Mammary epithelial cell (primary cell): Measurements from ENCODE around the gene PRKAB1.

Source experiments
- EZH2 ChIP-seq: IDR thresholded peaks from 2 replicates; pipeline ENCODE4 v1.6.1; 2012; ENCODE audit warnings: low read length, inconsistent platforms, borderline replicate concordance
- TF ChIP-seq, protein P1 (sequence below), 2 donors: IDR thresholded peaks in 1 of 2; conservative IDR thresholded peaks in 1 of 2; 2 replicates each; pipeline ENCODE4 v1.5.1; 2011 to 2012; ENCODE audit warnings: inconsistent platforms in 2 of 2, low read length in 2 of 2, mild to moderate bottlenecking in 2 of 2, control low read depth in 1 of 2, low read depth in 1 of 2; ENCODE audit not compliant: insufficient read depth in 1 of 2; ENCODE audit errors: extremely low read depth in 1 of 2

DNA sequence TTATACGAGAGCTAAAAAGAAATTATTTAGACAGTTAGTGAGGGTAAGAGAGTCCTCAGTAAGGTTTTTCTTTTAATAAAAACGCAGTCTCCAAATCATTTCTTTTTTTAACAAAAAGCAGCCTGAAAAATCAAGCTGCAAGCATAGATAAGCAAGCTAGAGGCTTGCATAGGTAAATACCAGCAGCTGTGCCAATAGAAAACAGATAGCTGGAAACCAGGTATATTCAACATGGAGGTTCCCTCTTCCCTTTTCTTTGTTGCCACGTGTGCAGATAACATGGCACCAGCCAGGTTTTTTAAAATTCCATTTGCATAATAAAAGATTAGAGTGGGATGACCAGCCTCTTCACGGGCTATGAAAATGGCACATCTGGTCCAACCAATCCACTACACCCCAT lies 6.1 kb upstream of the PRKAB1 start:
- TF ChIP-seq, protein P1, sequence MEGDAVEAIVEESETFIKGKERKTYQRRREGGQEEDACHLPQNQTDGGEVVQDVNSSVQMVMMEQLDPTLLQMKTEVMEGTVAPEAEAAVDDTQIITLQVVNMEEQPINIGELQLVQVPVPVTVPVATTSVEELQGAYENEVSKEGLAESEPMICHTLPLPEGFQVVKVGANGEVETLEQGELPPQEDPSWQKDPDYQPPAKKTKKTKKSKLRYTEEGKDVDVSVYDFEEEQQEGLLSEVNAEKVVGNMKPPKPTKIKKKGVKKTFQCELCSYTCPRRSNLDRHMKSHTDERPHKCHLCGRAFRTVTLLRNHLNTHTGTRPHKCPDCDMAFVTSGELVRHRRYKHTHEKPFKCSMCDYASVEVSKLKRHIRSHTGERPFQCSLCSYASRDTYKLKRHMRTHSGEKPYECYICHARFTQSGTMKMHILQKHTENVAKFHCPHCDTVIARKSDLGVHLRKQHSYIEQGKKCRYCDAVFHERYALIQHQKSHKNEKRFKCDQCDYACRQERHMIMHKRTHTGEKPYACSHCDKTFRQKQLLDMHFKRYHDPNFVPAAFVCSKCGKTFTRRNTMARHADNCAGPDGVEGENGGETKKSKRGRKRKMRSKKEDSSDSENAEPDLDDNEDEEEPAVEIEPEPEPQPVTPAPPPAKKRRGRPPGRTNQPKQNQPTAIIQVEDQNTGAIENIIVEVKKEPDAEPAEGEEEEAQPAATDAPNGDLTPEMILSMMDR (conservative IDR thresholded peaks at IDR 0.05 in 1 of 2, IDR thresholded peaks at IDR 0.05 in 1 of 2; ENCODE audit: extremely low read depth in 1 of 2, insufficient read depth in 1 of 2, low read depth in 1 of 2, low read length in 2 of 2) = no peak
- TF ChIP-seq EZH2 = no peak
